Stimulated activated CD4-positive, alpha-beta T cell treated with anti-CD3 and anti-CD28 coated beads, TNF-alpha, amount 100 ng/mL, for 24 hours (primary cell): ENCODE measurements around the gene IL26.
A peak's percentile ranks its signal among the peaks of the same experiment; 100 is the strongest.
"Not testable (repeated sequence)": the region's sequence is repeated elsewhere in the genome, so short reads cannot be mapped to it uniquely, and the experiment has no call there.

ENCODE experiments used
- DNase-seq, 3 experiments: peaks; one replicate each; pipeline ENCODE4 v3.0.0-alpha.2; 2020; ENCODE audit warnings: low read depth in 3 of 3

Gene IL26

DNA sequence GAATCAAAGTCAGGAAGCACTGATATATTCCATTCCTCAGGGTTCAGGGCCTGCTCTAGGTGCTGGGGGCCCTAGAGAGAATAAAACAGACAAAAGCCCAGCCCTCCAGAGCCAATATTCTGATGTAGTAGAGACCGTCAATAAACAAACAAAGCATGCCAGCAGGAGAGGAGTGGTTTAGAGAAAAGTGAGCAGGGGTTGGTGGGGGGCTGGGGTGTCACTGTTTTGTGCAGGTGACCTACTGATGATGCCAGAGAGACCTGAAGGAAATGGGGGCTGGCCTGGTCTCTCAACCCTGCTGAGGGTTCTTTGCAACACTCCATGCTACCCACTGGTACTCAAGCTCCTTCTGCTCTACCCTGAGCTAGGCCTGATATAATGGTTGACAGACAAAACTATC, 26.5 kb downstream of the IL26 start:
- no peak for DNase-seq

DNA sequence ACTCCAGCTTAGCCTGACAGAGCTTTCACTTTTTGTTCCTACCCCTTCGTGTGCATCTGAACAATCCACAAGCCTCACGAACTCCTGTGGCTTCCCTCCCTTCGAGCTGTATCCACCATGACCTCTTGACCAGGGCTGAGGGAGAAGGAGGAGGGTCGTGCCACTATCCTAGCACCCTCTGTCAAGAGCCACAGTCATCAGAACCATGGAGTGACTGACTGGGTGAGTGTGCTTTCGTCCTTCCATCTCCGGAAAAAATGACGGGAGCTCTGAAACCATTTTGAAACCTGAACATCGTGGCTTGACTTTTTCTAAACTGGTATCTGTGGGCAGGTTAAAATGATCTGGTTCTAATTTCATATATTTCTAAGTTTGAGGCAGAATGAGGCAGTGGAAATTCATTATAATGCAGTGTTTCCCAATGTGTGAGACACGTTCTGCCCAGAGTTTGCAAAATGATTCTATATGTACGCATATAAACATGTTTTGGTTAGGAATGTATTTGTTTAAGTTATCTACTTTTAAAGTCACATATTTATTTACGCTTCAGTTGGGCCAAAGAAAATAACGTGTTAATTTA, 27.0 kb downstream of the IL26 start:
- DNase-seq = no peak

DNA sequence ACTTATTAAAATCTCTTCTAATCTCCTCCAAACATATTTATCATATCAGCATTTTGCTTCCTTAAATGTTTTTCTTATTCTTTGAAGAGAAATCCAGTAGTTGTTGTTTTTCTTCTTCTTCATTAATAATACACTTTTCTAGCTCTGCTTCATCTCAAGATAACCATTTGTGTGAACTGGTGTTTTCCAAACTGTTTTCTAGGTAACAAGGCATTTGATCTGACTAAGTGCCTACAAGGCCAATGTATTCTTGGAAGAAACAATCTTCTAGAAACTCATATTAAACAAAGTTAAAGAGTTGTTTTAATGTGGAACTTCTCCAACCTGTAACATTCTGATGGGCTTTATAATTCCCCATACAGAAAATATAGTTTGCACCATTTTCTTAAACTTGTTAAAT, 35.3 kb downstream of the IL26 start:
- no peak for DNase-seq

- DNase-seq = peak; percentile 9 to 31 (median 19)
Measured at GRCh38 chr12:68189821-68190242, 35.8 kb downstream of the IL26 start.

DNA sequence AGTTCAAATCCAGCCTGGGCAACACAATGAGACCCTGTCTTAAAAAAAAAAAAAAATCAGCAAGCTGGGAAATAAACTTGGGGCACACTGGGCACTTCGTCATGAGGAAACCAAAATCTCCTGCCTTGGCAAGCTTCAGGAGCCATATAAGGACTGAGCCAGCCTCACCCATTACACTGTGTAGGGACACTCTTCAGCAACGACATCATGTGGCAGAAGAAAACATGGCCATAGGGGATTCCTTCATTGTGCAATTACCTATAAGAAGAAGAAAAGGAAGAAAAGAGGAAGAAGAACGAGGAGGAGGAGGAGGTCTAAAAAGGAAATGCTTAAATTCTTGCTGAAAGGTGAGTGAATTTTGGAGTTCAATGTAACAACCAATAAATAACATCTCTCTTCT, 40.0 kb downstream of the IL26 start:
- DNase-seq = no peak

- DNase-seq = peak in 1 of 3 experiments; percentile 34
Measured at GRCh38 chr12:68180792-68181744, 44.5 kb downstream of the IL26 start.

- DNase-seq = no peak
Measured at GRCh38 chr12:68178774-68179439, 46.7 kb downstream of the IL26 start.

- DNase-seq = no peak
Measured at GRCh38 chr12:68178184-68178583, 47.4 kb downstream of the IL26 start.

DNA sequence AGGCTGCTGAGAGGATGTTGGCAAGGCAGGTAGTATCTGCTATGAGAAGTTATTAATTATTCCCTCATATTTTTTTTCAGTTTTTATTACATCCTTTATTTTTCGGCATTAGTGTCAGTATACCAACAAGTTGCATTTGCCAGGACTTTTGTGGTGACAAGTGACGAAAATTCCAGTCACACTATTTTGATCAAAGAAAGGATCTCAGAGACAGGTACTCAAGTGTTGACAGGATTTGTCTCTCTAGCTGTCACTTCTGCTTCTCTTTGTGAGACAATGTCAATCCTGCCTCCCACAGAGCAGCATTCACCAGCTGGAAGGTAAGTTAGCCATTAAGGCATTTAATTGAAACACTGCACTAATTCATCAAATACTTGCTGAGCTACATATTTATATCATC, 48.0 kb downstream of the IL26 start:
- DNase-seq = no peak

GRCh38 chr12:68176257-68176656, 49.4 kb downstream of the IL26 start:
- no peak for DNase-seq

DNA sequence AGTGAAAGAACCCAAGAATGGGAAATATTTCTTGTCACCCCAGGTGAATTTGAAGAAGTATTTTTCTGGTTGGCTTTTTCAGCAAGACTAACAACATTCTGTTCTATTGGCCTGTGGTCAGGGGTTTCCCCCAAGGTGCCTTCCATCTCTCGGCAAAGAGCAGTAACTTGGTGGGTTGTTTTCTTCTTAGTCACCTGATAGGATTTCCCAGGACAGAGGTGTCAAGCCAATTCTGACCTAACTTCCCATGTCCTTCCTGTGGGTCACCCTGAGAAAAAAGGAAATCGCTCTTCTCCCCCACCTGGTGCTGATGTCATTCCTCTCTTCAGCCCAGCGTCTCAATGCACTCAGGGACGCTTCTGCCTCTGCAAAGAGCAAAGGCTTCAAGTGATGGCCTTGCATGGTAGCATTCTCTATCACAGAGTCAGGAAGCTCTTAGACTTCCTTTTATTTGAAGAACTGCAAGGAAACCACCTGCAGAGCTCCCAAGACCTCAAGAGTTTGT, 50.0 kb downstream of the IL26 start:
- DNase-seq = peak; percentile 31 to 50 (median 33)

GRCh38 chr12:68174761-68175160, 50.8 kb downstream of the IL26 start:
- not testable (repeated sequence) for DNase-seq

- DNase-seq = no peak
Measured at GRCh38 chr12:68173792-68174191, 51.8 kb downstream of the IL26 start.

GRCh38 chr12:68170726-68171125, 54.9 kb downstream of the IL26 start:
- DNase-seq = no peak

- DNase-seq = no peak
Measured at GRCh38 chr12:68169213-68169889, 56.3 kb downstream of the IL26 start.

GRCh38 chr12:68166317-68166831, 59.2 kb downstream of the IL26 start:
- no peak for DNase-seq

DNA sequence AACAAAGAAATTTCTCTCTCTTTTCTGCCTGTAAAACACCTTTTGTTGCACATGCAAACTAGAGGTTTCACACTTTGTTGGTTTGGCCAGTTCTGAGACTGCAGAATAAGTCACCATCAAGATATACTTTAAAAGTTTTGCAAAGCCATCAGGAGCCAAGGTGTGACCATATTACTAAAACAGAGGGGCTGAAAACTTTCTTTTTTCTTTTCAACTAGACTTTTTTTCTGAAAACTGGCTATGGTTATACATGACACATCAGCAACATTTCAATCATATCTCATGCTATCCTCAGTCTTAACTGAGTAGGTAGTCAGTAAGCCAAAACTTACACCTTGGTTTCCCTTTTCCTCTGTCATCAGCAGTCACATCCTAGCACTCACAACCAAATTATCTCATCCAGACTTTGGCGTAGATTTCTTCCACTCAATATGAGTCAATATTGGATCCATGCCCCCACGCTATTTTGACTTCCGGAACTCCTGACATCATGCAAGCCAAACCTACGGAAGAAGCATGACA, 62.0 kb downstream of the IL26 start:
- DNase-seq = no peak

GRCh38 chr12:68162374-68162773, 63.2 kb downstream of the IL26 start:
- no peak for DNase-seq

- DNase-seq = no peak
Measured at GRCh38 chr12:68159681-68160304, 65.8 kb downstream of the IL26 start, which contains the start of gene IFNG. Gene IFNG (minus strand): TSS chr12:68159740. CDS start chr12:68159615, 125 bp downstream.

DNA sequence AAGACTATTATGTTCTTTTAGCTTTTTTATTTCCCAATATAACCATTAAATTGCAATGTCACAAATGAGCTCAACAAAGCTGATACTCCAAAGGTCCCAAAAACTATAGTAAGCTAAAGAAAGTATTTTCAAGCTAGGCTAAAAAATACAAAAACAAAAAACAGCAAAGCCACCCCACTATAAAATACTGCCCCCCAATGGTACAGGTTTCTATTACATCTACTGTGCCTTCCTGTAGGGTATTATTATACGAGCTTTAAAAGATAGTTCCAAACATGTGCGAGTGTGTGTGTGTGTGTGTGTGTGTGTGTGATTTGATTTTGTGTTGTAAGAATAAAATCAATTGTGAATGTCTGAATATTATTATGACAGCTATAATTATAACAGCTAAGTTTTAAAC, 67.2 kb downstream of the IL26 start:
- no peak for DNase-seq

- DNase-seq = peak in 1 of 3 experiments; percentile 26
Measured at GRCh38 chr12:68157380-68157779, 68.2 kb downstream of the IL26 start.
